ENCODE results near the gene ADGRA1. TPM values are rescaled to one million over a fixed set of nuclear protein-coding genes. Genes with fewer than 3 reads are reported as not detected.

ADGRA1 gene
- total and polyA plus RNA-seq, 2 donors: 0.03 TPM; not detected in 1

DNA sequence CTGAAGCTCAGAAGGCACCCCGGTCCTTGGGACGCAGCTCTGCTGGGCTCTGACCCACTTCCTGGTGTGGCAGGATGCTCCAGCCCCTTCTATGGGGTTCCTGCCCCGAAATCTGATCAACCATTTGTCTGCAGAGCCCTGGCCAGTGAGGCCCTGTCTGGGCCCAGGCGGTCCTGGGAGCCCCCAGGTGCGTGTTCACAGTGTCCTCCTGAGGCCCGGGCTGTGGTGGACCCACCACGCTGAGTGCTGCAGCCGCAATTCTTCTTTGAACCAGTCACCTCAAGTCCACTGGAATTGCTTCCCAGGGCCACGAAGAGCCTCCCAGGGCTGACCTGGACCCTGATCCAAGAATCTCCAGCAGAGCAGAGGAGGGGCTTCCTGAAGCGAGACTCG, 91.4 kb downstream of the ADGRA1 start:
- H3K4me1 ChIP-seq (ENCODE audit: insufficient read depth): no peaks in the 10 kb centered on the region
- no peak overlapping the region for H3K4me3 ChIP-seq (ENCODE audit: low read depth, low read length)
- DNase-seq (ENCODE audit: extremely low spot score): no peak
- WGBS: 88% methylated on average over 11 of the region's 11 CpGs
- H3K27ac ChIP-seq (ENCODE audit: low read depth): no peak overlapping the region
- H3K36me3 ChIP-seq (ENCODE audit: insufficient read depth): no peaks in the 10 kb centered on the region

DNA sequence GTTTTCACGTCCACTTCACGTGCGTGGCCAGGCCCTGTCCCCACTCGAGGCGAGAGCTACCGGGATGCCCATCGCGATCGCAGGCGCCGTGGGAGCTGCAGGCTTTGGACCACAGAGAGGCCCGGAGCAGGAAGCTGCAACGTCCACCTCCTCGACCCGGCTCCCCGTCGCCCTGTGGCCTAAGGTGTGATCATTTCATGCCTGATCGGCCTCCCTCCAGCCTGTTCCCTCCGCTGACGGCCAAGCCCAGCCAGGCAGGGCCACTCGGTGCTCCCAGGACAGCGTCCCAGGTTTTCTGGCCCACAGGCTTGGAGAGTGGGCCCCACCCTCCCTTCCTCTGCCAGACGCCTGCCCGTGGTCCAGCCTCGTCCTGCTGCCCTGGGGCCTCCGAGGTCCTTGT, 91.9 kb downstream of the ADGRA1 start:
- H3K36me3 ChIP-seq (ENCODE audit: insufficient read depth): no peaks in the 10 kb centered on the region
- WGBS: 82% methylated on average over 26 of the region's 26 CpGs
- no peak overlapping the region for H3K4me3 ChIP-seq (ENCODE audit: low read depth, low read length)
- no peak overlapping the region for H3K27ac ChIP-seq (ENCODE audit: low read depth)
- DNase-seq (ENCODE audit: extremely low spot score): no peak
- no peaks in the 10 kb centered on the region for H3K4me1 ChIP-seq (ENCODE audit: insufficient read depth)

DNA sequence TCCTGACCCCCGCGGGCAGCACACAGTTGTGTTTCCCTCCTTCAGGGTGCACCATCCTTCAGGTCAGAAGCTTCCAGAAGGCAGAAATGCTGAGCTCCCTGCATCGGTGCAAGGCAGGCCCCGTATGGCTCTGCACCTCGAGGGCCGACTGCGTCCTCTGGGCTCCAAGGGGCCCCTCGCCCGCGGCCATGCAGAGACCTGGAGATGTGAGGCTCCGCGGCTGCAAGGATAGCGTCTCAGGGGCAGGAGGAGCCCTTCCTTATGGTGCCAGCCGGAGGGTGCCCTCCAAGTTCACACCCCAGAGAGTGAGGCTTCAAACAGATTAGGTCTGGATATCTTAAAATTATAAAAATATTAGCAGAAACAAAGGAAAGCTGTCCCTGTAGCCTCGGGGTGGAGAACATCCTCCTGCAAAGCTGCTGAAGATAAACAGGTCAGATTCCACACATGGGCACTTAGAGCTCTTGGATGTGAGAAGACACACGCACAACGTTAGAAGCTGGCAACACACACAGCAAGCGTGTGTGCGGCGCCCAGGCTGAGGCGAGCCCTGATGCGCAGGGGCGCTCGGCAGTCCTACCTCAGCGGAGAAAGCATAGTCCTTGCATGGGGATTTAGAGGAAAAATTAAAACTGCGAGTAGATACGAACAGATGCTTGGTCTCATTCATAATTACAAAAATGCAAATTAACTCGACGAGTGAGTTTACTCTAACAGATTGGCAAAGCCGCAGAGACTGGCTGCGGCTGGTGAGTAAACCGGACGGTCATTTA, 92.7 kb downstream of the ADGRA1 start:
- Histone ChIP-seq H3K27ac (ENCODE audit: low read depth) (no peak overlapping the region), H3K36me3 (ENCODE audit: insufficient read depth) (no peaks in the 10 kb centered on the region), H3K4me1 (ENCODE audit: insufficient read depth) (no peaks in the 10 kb centered on the region), H3K4me3 (ENCODE audit: low read depth, low read length) (no peak overlapping the region)
- DNase-seq (ENCODE audit: extremely low spot score): no peak
- 86% methylated on average over 33 of the region's 33 CpGs for WGBS

DNA sequence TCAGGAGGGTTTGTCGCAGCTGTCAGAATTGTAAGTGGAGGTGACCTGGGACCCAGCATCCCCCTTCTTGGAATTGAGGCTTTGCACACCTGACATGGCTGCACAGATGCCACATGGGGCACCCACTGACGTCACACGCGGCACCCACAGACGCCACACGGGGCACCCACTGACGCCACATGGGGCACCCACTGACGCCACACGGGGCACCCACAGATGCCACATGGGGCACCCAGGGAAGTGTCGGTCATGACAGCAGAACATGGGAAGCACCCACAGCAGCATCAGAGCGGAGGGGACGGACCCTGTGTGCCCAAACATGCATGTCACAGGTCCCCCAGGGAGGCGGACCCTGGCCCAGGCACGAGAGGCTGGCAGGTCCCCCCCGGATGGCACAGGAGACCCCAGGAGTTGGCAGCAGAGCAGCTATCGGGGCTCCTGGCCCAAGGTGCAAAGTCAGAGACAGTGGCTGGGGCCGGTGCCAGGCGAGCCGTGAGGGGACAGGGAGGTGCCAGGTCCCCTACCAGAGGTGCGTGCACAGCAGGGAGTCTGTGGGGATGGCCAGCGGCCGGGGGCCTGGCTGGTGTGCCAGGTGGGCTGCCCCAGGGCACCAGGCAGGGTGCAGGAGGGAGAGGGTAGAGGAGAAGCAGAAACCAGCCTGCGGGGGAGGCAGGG, 93.4 kb downstream of the ADGRA1 start:
- DNase-seq (ENCODE audit: extremely low spot score): no peak
- Histone ChIP-seq H3K36me3 (ENCODE audit: insufficient read depth) (no peaks in the 10 kb centered on the region), H3K27ac (ENCODE audit: low read depth) (no peak overlapping the region), H3K4me3 (ENCODE audit: low read depth, low read length) (no peak overlapping the region), H3K4me1 (ENCODE audit: insufficient read depth) (no peaks in the 10 kb centered on the region)
- WGBS: 92% methylated on average over 23 of the region's 23 CpGs

Other genes starting within 250 kb of the ADGRA1 start
- 0.53 TPM for gene CFAP46, start 145.4 kb upstream of the ADGRA1 start, total RNA-seq
- not detected for gene CFAP46, start 145.4 kb upstream of the ADGRA1 start, polyA plus RNA-seq
- gene KNDC1, start 72.3 kb downstream of the ADGRA1 start, total RNA-seq: 1.2 TPM
- gene KNDC1, start 72.3 kb downstream of the ADGRA1 start, polyA plus RNA-seq: 0.47 TPM
- not detected for gene UTF1, start 142.3 kb downstream of the ADGRA1 start, total RNA-seq
- not detected for gene UTF1, start 142.3 kb downstream of the ADGRA1 start, polyA plus RNA-seq
- gene VENTX, start 149.9 kb downstream of the ADGRA1 start, total RNA-seq: not detected
- 1.3 TPM for gene VENTX, start 149.9 kb downstream of the ADGRA1 start, polyA plus RNA-seq
- 3.0 TPM for gene ADAM8, start 188.9 kb downstream of the ADGRA1 start, total RNA-seq
- 5.7 TPM for gene ADAM8, start 188.9 kb downstream of the ADGRA1 start, polyA plus RNA-seq
- 27.8 TPM for gene TUBGCP2, start 220.9 kb downstream of the ADGRA1 start, total RNA-seq
- 35.6 TPM for gene TUBGCP2, start 220.9 kb downstream of the ADGRA1 start, polyA plus RNA-seq
- 24.1 TPM for gene ZNF511, start 221.0 kb downstream of the ADGRA1 start, total RNA-seq
- 41.5 TPM for gene ZNF511, start 221.0 kb downstream of the ADGRA1 start, polyA plus RNA-seq
- gene CALY, start 249.0 kb downstream of the ADGRA1 start, total RNA-seq: 0.79 TPM
- gene CALY, start 249.0 kb downstream of the ADGRA1 start, polyA plus RNA-seq: 1.1 TPM

All from urinary bladder (tissue), 4 donors.